Left ventricle myocardium superior (tissue), 1 donor: ENCODE measurements around the gene CRYAA. TPM values are rescaled to one million over a fixed set of nuclear protein-coding genes. Genes with fewer than 3 reads are reported as not detected.

Source experiments
- total RNA-seq: library from RNA; stranded (reverse); fragmentation: NEBNext Ultra II Directional; extraction: Animal tissue kit (Norgen Biotek cat#: 25700); gene quantifications from one replicate; pipeline ENCODE4 v1.2.1, GENCODE V29; 2021
- donor health status: DM: no; HTN: yes; CAD: no; lungs with severe emphysema.

The CRYAA gene
- total RNA-seq, 1 donor from 2014 or later: not detected

Other genes with a start within 250 kb of the CRYAA start
- gene ERVH48-1, start 243.4 kb upstream of the CRYAA start, total RNA-seq: not detected
- 8.4 TPM for gene PKNOX1, start 194.4 kb upstream of the CRYAA start, total RNA-seq
- gene CBS, start 93.2 kb upstream of the CRYAA start, total RNA-seq: 4.8 TPM
- 15.8 TPM for gene U2AF1, start 61.4 kb upstream of the CRYAA start, total RNA-seq